ENCODE measurements around the gene PLXDC2. TPM values are rescaled to one million over a fixed set of nuclear protein-coding genes. Genes with fewer than 3 reads are reported as not detected.
"Not testable (repeated sequence)": the region's sequence is repeated elsewhere in the genome, so short reads cannot be mapped to it uniquely, and the experiment has no call there.

The PLXDC2 gene
- total RNA-seq, 1 donor from 2014 or later = 51.3 TPM

GRCh38 chr10:19999431-19999830 lies 183.2 kb downstream of the PLXDC2 start:
- H3K36me3 ChIP-seq = peaks cover 0 to 7% of the 10 kb centered on the region in 2 donors
- H3K9me3 ChIP-seq = no peaks in the 10 kb centered on the region
- no peak for DNase-seq (ENCODE audit: extremely low spot score in 2 of 2)
- TF ChIP-seq POLR2A (IDR thresholded peaks at IDR 0.05) (no peak), CTCF (IDR thresholded peaks at IDR 0.05) (no peak), POLR2AphosphoS5 (IDR thresholded peaks at IDR 0.05; ENCODE audit: insufficient read depth in 1 of 2, low read depth in 1 of 2) (no peak)
- no peak overlapping the region for H3K4me3 ChIP-seq
- intact Hi-C loops (cut with DNase I) = no loop called here
- peaks cover 17% of the 10 kb centered on the region for H3K4me1 ChIP-seq
- no peak overlapping the region for H3K27ac ChIP-seq
- no peaks in the 10 kb centered on the region for H3K27me3 ChIP-seq

GRCh38 chr10:20002026-20002425 lies 185.8 kb downstream of the PLXDC2 start:
- DNase-seq (ENCODE audit: extremely low spot score in 2 of 2); H3K9me3 ChIP-seq; intact Hi-C loops (cut with DNase I); H3K27ac ChIP-seq; H3K4me3 ChIP-seq; H3K27me3 ChIP-seq; H3K36me3 ChIP-seq: not testable (repeated sequence)
- H3K4me1 ChIP-seq = peaks cover 24% of the 10 kb centered on the region

GRCh38 chr10:20002657-20003056 lies 186.4 kb downstream of the PLXDC2 start:
- peaks cover 0 to 7% of the 10 kb centered on the region in 2 donors for H3K36me3 ChIP-seq
- intact Hi-C loops (cut with DNase I) = no loop called here

GRCh38 chr10:20004087-20004523 lies 187.9 kb downstream of the PLXDC2 start:
- H3K9me3 ChIP-seq = no peaks in the 10 kb centered on the region
- intact Hi-C loops (cut with DNase I) = no loop called here
- DNase-seq (ENCODE audit: extremely low spot score in 2 of 2) = no peak

More at GRCh38 chr10:20002657-20003056, 186.4 kb downstream of the PLXDC2 start:
- no peak overlapping the region for H3K27ac ChIP-seq
- H3K9me3 ChIP-seq = no peaks in the 10 kb centered on the region
- peaks cover 30% of the 10 kb centered on the region for H3K4me1 ChIP-seq
- no peak overlapping the region for H3K4me3 ChIP-seq
- no peaks in the 10 kb centered on the region for H3K27me3 ChIP-seq
- TF ChIP-seq CTCF (IDR thresholded peaks at IDR 0.05) (no peak), POLR2AphosphoS5 (IDR thresholded peaks at IDR 0.05; ENCODE audit: insufficient read depth in 1 of 2, low read depth in 1 of 2) (no peak), POLR2A (IDR thresholded peaks at IDR 0.05) (no peak)
- DNase-seq (ENCODE audit: extremely low spot score in 2 of 2) = no peak

GRCh38 chr10:20005638-20006037 lies 189.4 kb downstream of the PLXDC2 start:
- no peaks in the 10 kb centered on the region for H3K27me3 ChIP-seq
- peaks cover 0 to 7% of the 10 kb centered on the region in 2 donors for H3K36me3 ChIP-seq
- H3K4me3 ChIP-seq = no peak overlapping the region
- H3K4me1 ChIP-seq = peaks cover 20% of the 10 kb centered on the region
- intact Hi-C loops (cut with DNase I) = no loop called here
- H3K27ac ChIP-seq = peak overlapping the region; percentile 7
- no peaks in the 10 kb centered on the region for H3K9me3 ChIP-seq
- TF ChIP-seq CTCF (IDR thresholded peaks at IDR 0.05) = no peak
- TF ChIP-seq POLR2A (IDR thresholded peaks at IDR 0.05) = no peak
- TF ChIP-seq POLR2AphosphoS5 (IDR thresholded peaks at IDR 0.05; ENCODE audit: insufficient read depth in 1 of 2, low read depth in 1 of 2) = no peak
- DNase-seq (ENCODE audit: extremely low spot score in 2 of 2) = no peak

More at GRCh38 chr10:20004087-20004523, 187.9 kb downstream of the PLXDC2 start:
- TF ChIP-seq POLR2A (IDR thresholded peaks at IDR 0.05) (no peak), POLR2AphosphoS5 (IDR thresholded peaks at IDR 0.05; ENCODE audit: insufficient read depth in 1 of 2, low read depth in 1 of 2) (no peak), CTCF (IDR thresholded peaks at IDR 0.05) (no peak)
- Histone ChIP-seq H3K27me3 (no peaks in the 10 kb centered on the region), H3K36me3 (peaks cover 0 to 7% of the 10 kb centered on the region in 2 donors), H3K4me3 (no peak overlapping the region), H3K27ac (peak overlapping the region; percentile 47), H3K4me1 (peaks cover 21% of the 10 kb centered on the region)

All from vagina (tissue), 2 donors.